ENCODE results near the gene ZFAND3.

DNA sequence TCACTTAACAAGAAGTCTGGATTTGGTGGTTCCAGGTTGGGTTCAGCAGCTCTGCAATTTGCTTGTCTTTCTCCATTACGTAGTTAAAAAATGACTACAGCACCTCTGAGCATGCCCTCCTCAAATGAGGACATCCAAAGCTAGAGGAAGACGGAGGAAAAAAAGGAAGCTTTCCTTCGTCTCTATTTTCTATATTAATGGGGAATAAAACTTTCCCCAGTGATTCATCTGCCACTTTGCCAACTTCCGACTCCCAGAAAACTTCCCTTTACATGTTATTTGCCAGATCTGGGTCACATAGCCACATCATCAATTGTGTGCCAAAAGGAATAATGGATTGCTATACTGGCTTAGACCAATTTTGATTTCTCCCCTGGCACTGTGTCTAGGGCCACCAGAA lies 69.5 kb downstream of the ZFAND3 start:
- TF ChIP-seq, protein P1, sequence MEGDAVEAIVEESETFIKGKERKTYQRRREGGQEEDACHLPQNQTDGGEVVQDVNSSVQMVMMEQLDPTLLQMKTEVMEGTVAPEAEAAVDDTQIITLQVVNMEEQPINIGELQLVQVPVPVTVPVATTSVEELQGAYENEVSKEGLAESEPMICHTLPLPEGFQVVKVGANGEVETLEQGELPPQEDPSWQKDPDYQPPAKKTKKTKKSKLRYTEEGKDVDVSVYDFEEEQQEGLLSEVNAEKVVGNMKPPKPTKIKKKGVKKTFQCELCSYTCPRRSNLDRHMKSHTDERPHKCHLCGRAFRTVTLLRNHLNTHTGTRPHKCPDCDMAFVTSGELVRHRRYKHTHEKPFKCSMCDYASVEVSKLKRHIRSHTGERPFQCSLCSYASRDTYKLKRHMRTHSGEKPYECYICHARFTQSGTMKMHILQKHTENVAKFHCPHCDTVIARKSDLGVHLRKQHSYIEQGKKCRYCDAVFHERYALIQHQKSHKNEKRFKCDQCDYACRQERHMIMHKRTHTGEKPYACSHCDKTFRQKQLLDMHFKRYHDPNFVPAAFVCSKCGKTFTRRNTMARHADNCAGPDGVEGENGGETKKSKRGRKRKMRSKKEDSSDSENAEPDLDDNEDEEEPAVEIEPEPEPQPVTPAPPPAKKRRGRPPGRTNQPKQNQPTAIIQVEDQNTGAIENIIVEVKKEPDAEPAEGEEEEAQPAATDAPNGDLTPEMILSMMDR (IDR thresholded peaks at IDR 0.05), result no peak
- no peak for TF ChIP-seq POLR2A (IDR thresholded peaks at IDR 0.05)

Measured in Peyer's patch (tissue), 4 donors.